PC-9 (cell line): ENCODE data around the gene MRPL32. TPM values are rescaled to one million over a fixed set of nuclear protein-coding genes. Genes with fewer than 3 reads are reported as not detected.

Experiments
- BruUV-seq: library from RNA; stranded (reverse); fragments of 400-500 nt; replicated peaks from 2 replicates; lab custom pipeline; 2021; lab: Mats Ljungman, UMichigan
- CTCF ChIA-PET: fragments of 300-600 bp; sonication (Branson Sonifier 250); formaldehyde crosslinking; loops from one replicate; lab custom pipeline; 2022; ENCODE audit warnings: antibody characterized with exemption; lab: Charles Lee
- POLR2A ChIA-PET: fragments of 300-600 bp; sonication (Branson Sonifier 250); formaldehyde crosslinking; loops from one replicate; lab custom pipeline; 2022; ENCODE audit warnings: antibody characterized with exemption; ENCODE audit not compliant: unreplicated experiment; lab: Charles Lee
- DNase-seq, 2 experiments: peaks; one replicate each; pipeline versions ENCODE4 v3.0.0 to v3.0.0-alpha.2; 2015 to 2022; ENCODE audit warnings: mixed read lengths in 1 of 2
- H2AFZ ChIP-seq: fragments of 200-600 bp; sonication (generic); 2 replicates; pipeline ENCODE4 v1.8.1; 2017; ENCODE audit warnings: antibody characterized with exemption
- H3F3A ChIP-seq: fragments of 200-600 bp; sonication (generic); 2 replicates; pipeline ENCODE4 v1.8.1; 2017; ENCODE audit warnings: antibody characterized with exemption, mild to moderate bottlenecking, low read depth; ENCODE audit not compliant: insufficient read depth
- H3K27ac ChIP-seq: fragments of 200-600 bp; sonication (generic); 2 replicates; pipeline ENCODE4 v1.6.1; 2016; ENCODE audit warnings: mixed run types
- H3K27me3 ChIP-seq: fragments of 200-600 bp; sonication (generic); 2 replicates; pipeline ENCODE4 v1.6.1; 2016; ENCODE audit warnings: low read depth, mixed run types; ENCODE audit not compliant: insufficient read depth
- H3K36me3 ChIP-seq: fragments of 200-600 bp; sonication (generic); 2 replicates; pipeline ENCODE4 v1.6.1; 2016; ENCODE audit warnings: low read depth, mixed run types
- H3K4me1 ChIP-seq: fragments of 200-600 bp; sonication (generic); replicated peaks from 2 replicates; pipeline ENCODE4 v1.6.1; 2016; ENCODE audit warnings: mixed run types; ENCODE audit not compliant: insufficient read depth
- H3K4me2 ChIP-seq: fragments of 200-600 bp; sonication (generic); 2 replicates; pipeline ENCODE4 v1.6.1; 2017; ENCODE audit warnings: mixed run types
- H3K4me3 ChIP-seq: fragments of 200-600 bp; sonication (generic); 2 replicates; pipeline ENCODE4 v1.6.1; 2016; ENCODE audit warnings: mixed run types
- H3K79me2 ChIP-seq: fragments of 200-600 bp; sonication (generic); 2 replicates; pipeline ENCODE4 v1.6.1; 2017; ENCODE audit warnings: low read depth, mixed run types
- H3K9me2 ChIP-seq: fragments of 200-600 bp; sonication (generic); 2 replicates; pipeline ENCODE4 v1.8.1; 2017; ENCODE audit warnings: mild to moderate bottlenecking; ENCODE audit not compliant: insufficient read depth
- H3K9me3 ChIP-seq: fragments of 200-600 bp; sonication (generic); 2 replicates; pipeline ENCODE4 v1.8.1; 2016; ENCODE audit warnings: low read depth; ENCODE audit not compliant: insufficient read depth
- H4K20me1 ChIP-seq: fragments of 200-600 bp; sonication (generic); 2 replicates; pipeline ENCODE4 v1.8.1; 2017; ENCODE audit not compliant: insufficient read depth
- CTCF ChIP-seq: fragments of 200-600 bp; sonication (generic); conservative IDR thresholded peaks from 2 replicates; pipeline ENCODE4 v1.6.1; 2017; ENCODE audit warnings: mixed run types, antibody characterized with exemption, mild to moderate bottlenecking, moderate library complexity
- EZH2 ChIP-seq: fragments of 200-600 bp; sonication (generic); IDR thresholded peaks from 2 replicates; pipeline ENCODE4 v1.8.0; 2017; ENCODE audit warnings: antibody characterized with exemption, low read depth
- intact Hi-C: fragments of 100-400 bp; cut with micrococcal nuclease; formaldehyde crosslinking; loops from one replicate; pipeline ENCODE4 v1.10.0; 2022; ENCODE audit not compliant: unreplicated experiment
- total RNA-seq: library from RNA; stranded (reverse); gene quantifications from 2 replicates; pipeline ENCODE4 v1.2.3, GENCODE V29; 2021

MRPL32 gene
- total RNA-seq, 1 experiment from 2014 or later, result 50.6 TPM

- Histone ChIP-seq H3K9me2 (no peaks in the 10 kb centered on the region), H3K4me1 (no peaks in the 10 kb centered on the region), H3K27ac (no peak overlapping the region), H4K20me1 (no peaks in the 10 kb centered on the region), H3K4me3 (no peak overlapping the region), H3K79me2 (no peaks in the 10 kb centered on the region), H3K36me3 (no peaks in the 10 kb centered on the region), H3F3A (no peaks in the 10 kb centered on the region), H3K27me3 (peaks cover 39% of the 10 kb centered on the region), H2AFZ (0 out of 2 replicates have a peak overlapping the region, but pooled peaks have one; percentile 24), H3K4me2 (no peak overlapping the region), H3K9me3 (no peaks in the 10 kb centered on the region; the same call in 1 of the 2 replicates)
- ChIA-PET POLR2A (no interaction called here), CTCF (no interaction called here)
- TF ChIP-seq CTCF, result no peak
- no peak for TF ChIP-seq EZH2
- DNase-seq, result no peak
- intact Hi-C loops, result no loop called here
- BruUV-seq, result no TSS peak
Measured at GRCh38 chr7:42986781-42987248, 54.6 kb downstream of the MRPL32 start.

Other genes with a start within 250 kb of the MRPL32 start
- gene C7orf25, start 20.3 kb upstream of the MRPL32 start, total RNA-seq, result 4.9 and 7.3 TPM in 2 replicates
- 120 and 175 TPM in 2 replicates for gene PSMA2, start 202 bp upstream of the MRPL32 start, total RNA-seq
- 0.48 and 2.7 TPM in 2 replicates for gene HECW1, start 180.3 kb downstream of the MRPL32 start, total RNA-seq